Tibial nerve (tissue), 3 donors: ENCODE measurements around the gene PSME3IP1.

Experiments used
- POLR2A ChIP-seq, 2 donors: fragments of 450-650 bp; IDR thresholded peaks; one replicate each; pipeline ENCODE4 v1.6.1; 2017; ENCODE audit warnings: antibody characterized with exemption in 2 of 2, mild to moderate bottlenecking in 2 of 2, moderate library complexity in 2 of 2
- TF ChIP-seq, protein P1 (sequence below), 5 experiments: fragments of 200-600 bp in 3 of 5; fragments of 450-650 bp in 2 of 5; sonication (generic) in 3 of 5; IDR thresholded peaks; one replicate each; pipeline ENCODE4 v1.5.1; 2016 to 2019; ENCODE audit warnings: antibody characterized with exemption in 5 of 5, mild to moderate bottlenecking in 3 of 5, moderate library complexity in 2 of 5

DNA sequence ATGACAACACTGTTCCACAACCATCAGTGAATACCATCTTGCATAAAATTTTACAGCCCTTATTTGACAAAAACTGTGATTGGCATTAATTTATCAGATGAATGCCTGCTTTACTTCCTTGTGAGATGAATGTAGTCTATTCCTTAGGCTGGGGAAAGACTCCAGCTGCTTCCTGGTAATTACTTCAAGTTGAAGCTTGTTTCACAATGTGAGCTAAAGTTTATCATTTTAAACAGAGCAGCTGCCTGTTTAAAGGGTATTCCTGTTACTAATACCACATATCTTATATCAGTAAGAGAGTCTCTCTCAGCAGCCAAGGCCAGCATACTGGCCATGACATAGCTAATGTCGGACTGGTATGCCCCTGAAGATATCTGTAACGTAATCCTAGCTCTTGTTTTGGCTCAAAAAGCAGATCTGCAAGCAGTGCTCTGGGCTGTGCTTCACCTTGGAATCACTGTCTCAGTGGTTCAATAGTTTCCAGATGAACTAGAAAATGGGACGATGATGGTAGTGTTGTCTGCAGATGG, 46.0 kb upstream of the PSME3IP1 start:
- TF ChIP-seq POLR2A (IDR thresholded peaks at IDR 0.05), result no peak
- TF ChIP-seq, protein P1, sequence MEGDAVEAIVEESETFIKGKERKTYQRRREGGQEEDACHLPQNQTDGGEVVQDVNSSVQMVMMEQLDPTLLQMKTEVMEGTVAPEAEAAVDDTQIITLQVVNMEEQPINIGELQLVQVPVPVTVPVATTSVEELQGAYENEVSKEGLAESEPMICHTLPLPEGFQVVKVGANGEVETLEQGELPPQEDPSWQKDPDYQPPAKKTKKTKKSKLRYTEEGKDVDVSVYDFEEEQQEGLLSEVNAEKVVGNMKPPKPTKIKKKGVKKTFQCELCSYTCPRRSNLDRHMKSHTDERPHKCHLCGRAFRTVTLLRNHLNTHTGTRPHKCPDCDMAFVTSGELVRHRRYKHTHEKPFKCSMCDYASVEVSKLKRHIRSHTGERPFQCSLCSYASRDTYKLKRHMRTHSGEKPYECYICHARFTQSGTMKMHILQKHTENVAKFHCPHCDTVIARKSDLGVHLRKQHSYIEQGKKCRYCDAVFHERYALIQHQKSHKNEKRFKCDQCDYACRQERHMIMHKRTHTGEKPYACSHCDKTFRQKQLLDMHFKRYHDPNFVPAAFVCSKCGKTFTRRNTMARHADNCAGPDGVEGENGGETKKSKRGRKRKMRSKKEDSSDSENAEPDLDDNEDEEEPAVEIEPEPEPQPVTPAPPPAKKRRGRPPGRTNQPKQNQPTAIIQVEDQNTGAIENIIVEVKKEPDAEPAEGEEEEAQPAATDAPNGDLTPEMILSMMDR (IDR thresholded peaks at IDR 0.05), result no peak
